Pancreas (tissue), 10 donors: ENCODE data around the gene FAM47E. TPM values are rescaled to one million over a fixed set of nuclear protein-coding genes. Genes with fewer than 3 reads are reported as not detected.
A peak's percentile ranks its signal among the peaks of the same experiment; 100 is the strongest.

Experiments used
- ATAC-seq, 4 donors: fragments of 200-7000 bp; cut with Tn5 transposase; one replicate each; pipeline versions ENCODE4 v1.8.0 to v1.9.1; 2020; ENCODE audit warnings: mild to moderate bottlenecking in 4 of 4, moderate library complexity in 4 of 4
- DNase-seq, 6 donors: peaks; one replicate each; pipeline ENCODE4 v3.0.0-alpha.2; 2020
- FAIRE-seq: peaks from 2 replicates; lab custom pipeline; 2012; peaks lifted over from hg19 to GRCh38; lab: Jason Lieb, UNC
- H3K27ac ChIP-seq, 4 donors: fragments of 200-600 bp; sonication (generic); 1 replicate in 3 of 4; 2 replicates in 1 of 4; pipeline versions ENCODE4 v1.5.0 to v1.8.0; 2020
- H3K27me3 ChIP-seq, 4 donors: fragments of 200-600 bp; one replicate each; pipeline ENCODE4 v1.8.0; 2021
- H3K36me3 ChIP-seq, 3 donors: fragments of 200-600 bp; sonication (generic) in 1 of 3; one replicate each; pipeline versions ENCODE4 v1.5.0 to v1.8.0; 2020 to 2021
- H3K4me1 ChIP-seq, 3 donors: fragments of 200-600 bp; one replicate each; pipeline ENCODE4 v1.8.0; 2021
- H3K4me3 ChIP-seq, 4 donors: fragments of 200-600 bp; sonication (generic) in 2 of 4; one replicate each; pipeline versions ENCODE4 v1.5.0 to v1.8.0; 2020 to 2021
- H3K9me3 ChIP-seq, 4 donors: fragments of 200-600 bp; one replicate each; pipeline ENCODE4 v1.8.0; 2021
- WGBS, 2 donors: extraction: QIAGEN DNeasy Blood & Tissue Kit; methylation state at CpG; one replicate each; pipeline ENCODE4 v1.1.7; 2013; 5-methylcytosine and 5-hydroxymethylcytosine counted together
- intact Hi-C, 3 donors: fragments of 100-400 bp; cut with DNase I; formaldehyde crosslinking; loops; one replicate each; pipeline versions ENCODE4 v1.11.1 to v1.14.2; 2022
- polyA plus RNA-seq, 2 donors: library from polyadenylated mRNA; stranded (reverse); fragments of 200-250 nt; gene quantifications; one replicate each; pipeline ENCODE4 v1.2.3, GENCODE V29; 2013
- total RNA-seq, 6 donors: library from RNA; stranded (reverse); fragmentation: NEBNext Ultra II Directional in 4 of 6; extraction: Animal tissue kit (Norgen Biotek cat#: 25700) in 4 of 6; gene quantifications; one replicate each; pipeline versions ENCODE4 v1.2.1 to v1.2.4, GENCODE V29; 2021 to 2023
- TF ChIP-seq, protein P1 (sequence below), 4 donors: fragments of 200-600 bp; sonication (generic) in 3 of 4; IDR thresholded peaks; one replicate each; pipeline versions ENCODE4 v1.5.0 to v1.8.0; 2021; ENCODE audit warnings: antibody characterized with exemption in 4 of 4
- donor health status: healthy with polysubstance abuse.
- donor health status: DM: no; HTN: no; CAD: no; lungs with moderate emphysema.
- donor health status: DM: no; HTN: no; CAD: no.
- donor health status: control.
- donor health status: control.
- donor health status: Bipolar disorder and iron deficiency.
- donor health status: DM: yes; HTN: yes; CAD: no.
- donor health status: DM: no; HTN: no; CAD: no.
- donor health status: DM: no; HTN: no; CAD: no.
- donor health status: DM: yes; HTN: yes; CAD: no.

The FAM47E gene
- total and polyA plus RNA-seq, 8 donors = 3.6 to 14.8 (median 9.3) TPM

DNA sequence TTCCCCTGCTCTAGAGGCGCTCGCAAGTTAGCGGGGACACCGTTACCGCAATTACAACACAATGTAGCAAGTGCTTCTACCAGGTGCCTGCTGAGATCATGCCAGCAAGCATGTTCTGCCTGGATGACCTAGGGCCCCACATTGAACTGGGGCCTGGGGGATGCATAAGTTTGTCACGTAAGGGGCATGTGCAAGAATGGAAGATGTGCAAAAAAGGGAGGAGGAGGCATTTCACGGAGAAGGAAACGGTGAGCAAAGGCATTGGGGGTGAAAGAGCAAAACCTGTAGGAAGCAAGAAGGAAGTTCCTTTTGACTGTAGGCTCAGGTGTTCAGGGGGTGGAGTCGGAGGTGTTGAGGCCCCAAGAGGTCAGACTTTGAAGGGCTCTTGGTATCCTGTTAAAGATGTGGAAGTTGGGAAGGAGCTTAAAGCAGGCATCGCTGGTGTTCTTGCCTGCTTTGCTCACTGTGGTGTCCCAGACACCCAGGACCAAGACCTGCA is 37.3 kb upstream of the FAM47E start:
- Histone ChIP-seq H3K4me1 (peaks cover 30 to 62% (median 43%) of the 10 kb centered on the region in 3 donors), H3K4me3 (peak overlapping the region; percentile 55 to 92 (median 83)), H3K27ac (peak overlapping the region; percentile 94 to 99 (median 96)), H3K27me3 (no peaks in the 10 kb centered on the region), H3K36me3 (no peaks in the 10 kb centered on the region), H3K9me3 (no peaks in the 10 kb centered on the region)
- no peak for FAIRE-seq
- TF ChIP-seq, protein P1, sequence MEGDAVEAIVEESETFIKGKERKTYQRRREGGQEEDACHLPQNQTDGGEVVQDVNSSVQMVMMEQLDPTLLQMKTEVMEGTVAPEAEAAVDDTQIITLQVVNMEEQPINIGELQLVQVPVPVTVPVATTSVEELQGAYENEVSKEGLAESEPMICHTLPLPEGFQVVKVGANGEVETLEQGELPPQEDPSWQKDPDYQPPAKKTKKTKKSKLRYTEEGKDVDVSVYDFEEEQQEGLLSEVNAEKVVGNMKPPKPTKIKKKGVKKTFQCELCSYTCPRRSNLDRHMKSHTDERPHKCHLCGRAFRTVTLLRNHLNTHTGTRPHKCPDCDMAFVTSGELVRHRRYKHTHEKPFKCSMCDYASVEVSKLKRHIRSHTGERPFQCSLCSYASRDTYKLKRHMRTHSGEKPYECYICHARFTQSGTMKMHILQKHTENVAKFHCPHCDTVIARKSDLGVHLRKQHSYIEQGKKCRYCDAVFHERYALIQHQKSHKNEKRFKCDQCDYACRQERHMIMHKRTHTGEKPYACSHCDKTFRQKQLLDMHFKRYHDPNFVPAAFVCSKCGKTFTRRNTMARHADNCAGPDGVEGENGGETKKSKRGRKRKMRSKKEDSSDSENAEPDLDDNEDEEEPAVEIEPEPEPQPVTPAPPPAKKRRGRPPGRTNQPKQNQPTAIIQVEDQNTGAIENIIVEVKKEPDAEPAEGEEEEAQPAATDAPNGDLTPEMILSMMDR (IDR thresholded peaks at IDR 0.05) = no peak
- no peak for DNase-seq
- peak in 3 of 4 donors; percentile 8 to 10 (median 9) for ATAC-seq
- WGBS, 2 donors = 8 to 15% methylated on average over 10 of the region's 10 CpGs
- intact Hi-C loops = no loop called here

DNA sequence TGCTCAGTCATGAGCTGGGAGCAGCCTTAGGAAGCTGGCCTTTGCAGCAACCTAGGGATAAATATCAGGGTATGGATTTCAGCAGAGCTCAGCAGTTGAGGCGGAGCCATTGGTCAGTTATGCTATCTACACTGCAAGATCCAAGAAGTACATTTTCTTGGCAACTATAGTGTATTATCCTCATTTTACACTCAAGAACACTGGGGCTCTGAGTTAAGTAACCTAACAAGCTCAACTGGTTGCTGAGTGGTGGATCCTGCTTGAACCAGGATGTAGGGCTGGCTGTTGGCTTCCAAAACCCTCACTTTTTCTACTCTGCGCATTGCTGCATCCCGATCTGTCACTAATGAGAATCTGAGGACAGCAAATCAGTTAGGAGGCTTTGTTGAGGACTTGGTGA is 36.4 kb upstream of the FAM47E start:
- TF ChIP-seq, protein P1 (IDR thresholded peaks at IDR 0.05) = no peak
- Histone ChIP-seq H3K4me3 (no peak overlapping the region), H3K9me3 (no peaks in the 10 kb centered on the region), H3K36me3 (no peaks in the 10 kb centered on the region), H3K27me3 (no peaks in the 10 kb centered on the region), H3K27ac (peak overlapping the region; percentile 94 to 99 (median 96)), H3K4me1 (peaks cover 30 to 60% (median 39%) of the 10 kb centered on the region in 3 donors)
- intact Hi-C loops = no loop called here
- 93 to 94% methylated on average over 3 of the region's 3 CpGs for WGBS, 2 donors
- ATAC-seq = no peak
- DNase-seq = no peak
- no peak for FAIRE-seq

DNA sequence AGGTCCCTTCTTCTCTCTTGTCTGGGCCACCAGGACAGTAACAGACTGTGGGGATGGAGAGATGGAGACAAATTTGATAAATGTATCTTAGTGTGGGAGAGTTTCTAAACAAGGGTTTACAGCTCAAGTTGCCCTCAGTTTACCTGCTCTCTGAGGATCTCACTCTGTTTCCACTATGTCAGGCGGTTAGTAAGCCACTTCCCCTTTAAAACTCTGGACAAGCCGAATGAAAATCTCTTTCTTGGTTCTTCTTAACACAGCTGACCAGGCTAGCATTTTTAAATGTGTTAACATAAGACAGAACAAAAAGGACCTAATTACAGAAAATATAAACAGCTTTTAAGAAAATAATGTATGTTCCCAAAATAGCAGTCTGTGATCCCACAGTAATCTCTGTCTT is 35.0 kb upstream of the FAM47E start:
- intact Hi-C loops = no loop called here

DNA sequence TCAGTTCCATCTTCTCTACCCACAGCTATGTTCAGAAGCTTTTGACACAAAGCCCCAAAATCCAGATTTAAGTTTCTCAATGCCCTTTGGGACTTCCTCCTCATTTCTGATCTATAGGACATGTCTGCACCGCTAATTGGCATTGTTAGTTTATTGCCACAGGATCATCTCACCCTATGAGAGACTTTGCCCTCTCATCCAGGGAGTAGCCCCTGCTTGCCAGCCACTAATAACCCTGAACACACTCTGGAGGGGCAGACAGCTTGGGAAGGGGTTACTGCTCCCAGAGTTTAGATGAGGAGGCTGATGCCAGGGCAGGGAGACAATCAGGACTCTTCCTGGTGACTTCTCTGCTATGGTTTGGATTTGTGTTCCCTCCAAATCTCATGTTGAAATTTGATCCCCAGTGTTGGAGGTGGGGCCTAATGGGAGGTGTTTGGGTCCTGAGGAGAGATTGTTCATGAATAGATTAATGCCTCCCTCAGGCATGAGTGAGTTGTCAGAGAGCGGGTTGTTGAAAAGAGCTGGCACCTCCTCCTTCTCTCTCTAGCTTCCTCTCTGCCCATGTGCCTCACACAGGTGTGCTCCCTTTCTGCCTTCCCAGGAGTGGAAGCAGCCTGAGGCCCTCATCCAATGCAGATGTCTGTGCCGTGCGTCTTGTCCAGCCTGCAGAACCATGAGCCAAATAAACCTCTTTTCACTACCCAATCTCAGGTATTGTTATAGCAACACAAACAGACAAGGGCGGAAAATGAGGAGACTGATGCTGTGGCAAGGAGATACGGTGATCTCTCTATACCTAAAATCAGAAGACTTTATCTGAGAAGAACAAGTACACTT is 34.3 kb upstream of the FAM47E start:
- FAIRE-seq = no peak
- ATAC-seq = no peak
- WGBS, 2 donors = 74 to 76% methylated on average over 6 of the region's 6 CpGs
- Histone ChIP-seq H3K36me3 (no peaks in the 10 kb centered on the region), H3K4me1 (peaks cover 24 to 41% (median 28%) of the 10 kb centered on the region in 3 donors), H3K27me3 (no peaks in the 10 kb centered on the region), H3K4me3 (no peak overlapping the region), H3K9me3 (no peaks in the 10 kb centered on the region), H3K27ac (peak overlapping the region in 1 of 4 donors; percentile 5)
- DNase-seq = no peak
- intact Hi-C loops = no loop called here
- TF ChIP-seq, protein P1 (IDR thresholded peaks at IDR 0.05) = no peak

More for the DNA sequence above, 35.0 kb upstream of the FAM47E start:
- ATAC-seq = no peak
- Histone ChIP-seq H3K9me3 (no peaks in the 10 kb centered on the region), H3K36me3 (no peaks in the 10 kb centered on the region), H3K4me3 (no peak overlapping the region), H3K4me1 (peaks cover 24 to 46% (median 28%) of the 10 kb centered on the region in 3 donors), H3K27me3 (no peaks in the 10 kb centered on the region), H3K27ac (peak overlapping the region in 1 of 4 donors; percentile 5)
- DNase-seq = no peak
- TF ChIP-seq, protein P1 (IDR thresholded peaks at IDR 0.05) = no peak
- 55 to 76% methylated on average over 2 of the region's 2 CpGs for WGBS, 2 donors
- FAIRE-seq = no peak
